GM04504 (cell line): ENCODE data around the gene XYLT1.

Experiments
- DNase-seq: peaks from one replicate; pipeline ENCODE4 v3.0.0-alpha.2; 2012; ENCODE audit warnings: low read depth

Gene XYLT1

GRCh38 chr16:17098685-17099084 is 372.1 kb downstream of the XYLT1 start:
- no peak for DNase-seq

- DNase-seq, result no peak
Measured at GRCh38 chr16:17084130-17084529, 386.6 kb downstream of the XYLT1 start.

GRCh38 chr16:17083628-17084027 is 387.1 kb downstream of the XYLT1 start:
- DNase-seq, result no peak

- no peak for DNase-seq
Measured at GRCh38 chr16:17082095-17082882, 388.5 kb downstream of the XYLT1 start.

GRCh38 chr16:17080105-17080504 is 390.7 kb downstream of the XYLT1 start:
- no peak for DNase-seq

GRCh38 chr16:17078931-17079631 is 391.7 kb downstream of the XYLT1 start:
- no peak for DNase-seq

GRCh38 chr16:17076818-17077498 is 393.8 kb downstream of the XYLT1 start:
- DNase-seq, result no peak

- DNase-seq, result no peak
Measured at GRCh38 chr16:17076092-17076754, 394.5 kb downstream of the XYLT1 start.

GRCh38 chr16:17072104-17072503 is 398.7 kb downstream of the XYLT1 start:
- DNase-seq, result no peak

- no peak for DNase-seq
Measured at GRCh38 chr16:17070882-17071592, 399.7 kb downstream of the XYLT1 start.

- DNase-seq, result no peak
Measured at GRCh38 chr16:17069681-17070080, 401.1 kb downstream of the XYLT1 start.

- no peak for DNase-seq
Measured at GRCh38 chr16:17068524-17068923, 402.2 kb downstream of the XYLT1 start.

GRCh38 chr16:17067882-17068281 is 402.9 kb downstream of the XYLT1 start:
- no peak for DNase-seq

- DNase-seq, result no peak
Measured at GRCh38 chr16:17063201-17064139, 407.3 kb downstream of the XYLT1 start.

- DNase-seq, result no peak
Measured at GRCh38 chr16:17062676-17063075, 408.1 kb downstream of the XYLT1 start.

- DNase-seq, result no peak
Measured at GRCh38 chr16:17061326-17061725, 409.4 kb downstream of the XYLT1 start.

- DNase-seq, result no peak
Measured at GRCh38 chr16:17058471-17058870, 412.3 kb downstream of the XYLT1 start.

GRCh38 chr16:17056666-17057065 is 414.1 kb downstream of the XYLT1 start:
- no peak for DNase-seq

- no peak for DNase-seq
Measured at GRCh38 chr16:17053536-17054160, 417.1 kb downstream of the XYLT1 start.
